ENCODE results near the gene PCK1. TPM values are rescaled to one million over a fixed set of nuclear protein-coding genes. Genes with fewer than 3 reads are reported as not detected.

Gene PCK1
- total and polyA plus RNA-seq, 2 of the 13 experiments (the other 11 are each of a cell fraction or from before 2014, with no cell fraction given) = 6.5 to 12.6 TPM

DNA sequence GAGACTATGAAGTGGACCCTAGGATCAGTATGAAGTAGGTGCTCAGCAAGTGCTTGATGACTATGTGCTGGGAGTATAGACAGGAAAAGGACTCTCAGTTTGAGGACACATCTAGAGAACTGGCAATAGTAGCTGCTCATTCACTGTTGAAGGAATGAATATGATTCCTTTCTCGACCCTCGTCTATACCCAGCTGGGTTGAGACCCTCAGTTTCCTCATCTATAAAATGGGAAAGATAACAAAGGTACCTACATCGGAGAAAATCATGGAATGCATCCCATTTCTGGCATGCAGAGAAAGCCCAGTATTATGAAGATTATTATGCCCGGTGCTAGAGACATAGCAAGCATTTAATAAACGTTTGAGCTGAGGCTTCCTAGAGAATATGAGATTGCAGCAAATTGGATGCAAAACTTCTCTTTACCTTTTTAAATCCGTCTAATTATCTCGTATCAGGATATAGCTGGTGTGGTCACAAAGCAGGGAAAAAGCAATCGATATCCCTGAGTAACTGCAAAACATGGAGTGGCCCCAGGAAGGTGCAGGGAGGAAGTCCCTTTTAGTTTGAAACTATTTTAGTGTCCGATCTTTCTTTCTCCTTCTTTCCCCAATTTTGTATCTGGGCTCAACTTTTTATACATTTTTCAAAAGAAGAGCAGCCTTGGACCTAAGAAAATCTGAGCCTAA is 2.8 kb upstream of the PCK1 start:
- Histone ChIP-seq H3K9me3 (ENCODE audit: low read length) (no peaks in the 10 kb centered on the region), H3K4me1 (ENCODE audit: insufficient read depth, low read length) (peaks cover 89% of the 10 kb centered on the region), H3K27me3 (ENCODE audit: control insufficient read depth in 1 of 2, insufficient read depth in 2 of 2, low read length in 2 of 2) (peaks cover 7 to 25% of the 10 kb centered on the region in 2 experiments), H3K79me2 (ENCODE audit: insufficient read depth, low read length) (peaks cover 10% of the 10 kb centered on the region), H3K4me2 (ENCODE audit: low read depth, low read length) (peak overlapping the region; percentile 77), H3K36me3 (replicated peaks in 1 of 2; ENCODE audit: control insufficient read depth in 1 of 2, insufficient read depth in 2 of 2, low read length in 2 of 2) (peaks cover 0 to 7% of the 10 kb centered on the region in 2 experiments; a peak in 2 of 5 replicates), H2AFZ (ENCODE audit: low read length) (no peak overlapping the region), H4K20me1 (ENCODE audit: insufficient read depth, low read length) (no peaks in the 10 kb centered on the region; the same call in 1 of the 2 replicates), H3K27ac (ENCODE audit: extremely low read length, insufficient read depth, low read length) (peak overlapping the region; percentile 80), H3K4me3 (replicated peaks in 1 of 3; ENCODE audit: insufficient read depth in 1 of 3, low read depth in 2 of 3, low read length in 3 of 3) (peak overlapping the region in 2 of 3 experiments; percentile 19 to 57; a peak in 4 of 6 replicates), H3K9ac (ENCODE audit: insufficient read depth, low read depth, low read length) (peak overlapping the region; percentile 61; the same call in 1 of the 2 replicates)
- peak; percentile 55 for FAIRE-seq
- POLR2A ChIA-PET = interaction anchor here (0.9 to 5.6 kb wide), 9 partner anchors 10 to 34 kb away, joined by 3 to 96 read pairs (median 10); no protein-coding TSS in a partner anchor
- in situ Hi-C loops (cut with HindIII; ENCODE audit: extremely low pct_ligation_motif_present, low pct_unique_long_range_greater_than_20kb) = no loop called here
- ATAC-seq = no peak
- DNase-seq (ENCODE audit: low spot score) = no peak
- intact Hi-C loops (cut with micrococcal nuclease; ENCODE audit: unreplicated experiment) = loop anchor here (5.0 kb wide), 1 partner anchor 34 kb away; no protein-coding TSS in a partner anchor
- TSS peak; percentile 63 for BruUV-seq (replicated peaks)
- CTCF ChIA-PET (ENCODE audit: low intra/inter-chr PET ratio, low total read pairs) = no interaction called here
- 13% methylated on average over 9 of the region's 9 CpGs for WGBS (ENCODE audit: low lambda C conversion rate)
- no peak for TF ChIP-seq RFX1 (IDR thresholded peaks at IDR 0.05)
- TF ChIP-seq, protein P1, sequence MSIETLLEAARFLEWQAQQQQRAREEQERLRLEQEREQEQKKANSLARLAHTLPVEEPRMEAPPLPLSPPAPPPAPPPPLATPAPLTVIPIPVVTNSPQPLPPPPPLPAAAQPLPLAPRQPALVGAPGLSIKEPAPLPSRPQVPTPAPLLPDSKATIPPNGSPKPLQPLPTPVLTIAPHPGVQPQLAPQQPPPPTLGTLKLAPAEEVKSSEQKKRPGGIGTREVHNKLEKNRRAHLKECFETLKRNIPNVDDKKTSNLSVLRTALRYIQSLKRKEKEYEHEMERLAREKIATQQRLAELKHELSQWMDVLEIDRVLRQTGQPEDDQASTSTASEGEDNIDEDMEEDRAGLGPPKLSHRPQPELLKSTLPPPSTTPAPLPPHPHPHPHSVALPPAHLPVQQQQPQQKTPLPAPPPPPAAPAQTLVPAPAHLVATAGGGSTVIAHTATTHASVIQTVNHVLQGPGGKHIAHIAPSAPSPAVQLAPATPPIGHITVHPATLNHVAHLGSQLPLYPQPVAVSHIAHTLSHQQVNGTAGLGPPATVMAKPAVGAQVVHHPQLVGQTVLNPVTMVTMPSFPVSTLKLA (IDR thresholded peaks at IDR 0.05) = no peak
- peak; percentile 25; the same call in 1 of the 2 replicates for TF ChIP-seq FOXK1 (CRISPR knock-in tag; IDR thresholded peaks at IDR 0.05; ENCODE audit: borderline replicate concordance, low read depth)
- no peak for TF ChIP-seq ZNF317 (CRISPR knock-in tag; IDR thresholded peaks at IDR 0.05)
- TF ChIP-seq ZNF160 (CRISPR knock-in tag; IDR thresholded peaks at IDR 0.05) = 0 out of 2 replicates have a peak, but pooled peaks have one; percentile 23
- TF ChIP-seq, protein P2, sequence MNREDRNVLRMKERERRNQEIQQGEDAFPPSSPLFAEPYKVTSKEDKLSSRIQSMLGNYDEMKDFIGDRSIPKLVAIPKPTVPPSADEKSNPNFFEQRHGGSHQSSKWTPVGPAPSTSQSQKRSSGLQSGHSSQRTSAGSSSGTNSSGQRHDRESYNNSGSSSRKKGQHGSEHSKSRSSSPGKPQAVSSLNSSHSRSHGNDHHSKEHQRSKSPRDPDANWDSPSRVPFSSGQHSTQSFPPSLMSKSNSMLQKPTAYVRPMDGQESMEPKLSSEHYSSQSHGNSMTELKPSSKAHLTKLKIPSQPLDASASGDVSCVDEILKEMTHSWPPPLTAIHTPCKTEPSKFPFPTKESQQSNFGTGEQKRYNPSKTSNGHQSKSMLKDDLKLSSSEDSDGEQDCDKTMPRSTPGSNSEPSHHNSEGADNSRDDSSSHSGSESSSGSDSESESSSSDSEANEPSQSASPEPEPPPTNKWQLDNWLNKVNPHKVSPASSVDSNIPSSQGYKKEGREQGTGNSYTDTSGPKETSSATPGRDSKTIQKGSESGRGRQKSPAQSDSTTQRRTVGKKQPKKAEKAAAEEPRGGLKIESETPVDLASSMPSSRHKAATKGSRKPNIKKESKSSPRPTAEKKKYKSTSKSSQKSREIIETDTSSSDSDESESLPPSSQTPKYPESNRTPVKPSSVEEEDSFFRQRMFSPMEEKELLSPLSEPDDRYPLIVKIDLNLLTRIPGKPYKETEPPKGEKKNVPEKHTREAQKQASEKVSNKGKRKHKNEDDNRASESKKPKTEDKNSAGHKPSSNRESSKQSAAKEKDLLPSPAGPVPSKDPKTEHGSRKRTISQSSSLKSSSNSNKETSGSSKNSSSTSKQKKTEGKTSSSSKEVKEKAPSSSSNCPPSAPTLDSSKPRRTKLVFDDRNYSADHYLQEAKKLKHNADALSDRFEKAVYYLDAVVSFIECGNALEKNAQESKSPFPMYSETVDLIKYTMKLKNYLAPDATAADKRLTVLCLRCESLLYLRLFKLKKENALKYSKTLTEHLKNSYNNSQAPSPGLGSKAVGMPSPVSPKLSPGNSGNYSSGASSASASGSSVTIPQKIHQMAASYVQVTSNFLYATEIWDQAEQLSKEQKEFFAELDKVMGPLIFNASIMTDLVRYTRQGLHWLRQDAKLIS (CRISPR knock-in tag; IDR thresholded peaks at IDR 0.05) = no peak
- TF ChIP-seq SMAD9 (CRISPR knock-in tag; IDR thresholded peaks at IDR 0.05) = no peak
- TF ChIP-seq, protein P3, sequence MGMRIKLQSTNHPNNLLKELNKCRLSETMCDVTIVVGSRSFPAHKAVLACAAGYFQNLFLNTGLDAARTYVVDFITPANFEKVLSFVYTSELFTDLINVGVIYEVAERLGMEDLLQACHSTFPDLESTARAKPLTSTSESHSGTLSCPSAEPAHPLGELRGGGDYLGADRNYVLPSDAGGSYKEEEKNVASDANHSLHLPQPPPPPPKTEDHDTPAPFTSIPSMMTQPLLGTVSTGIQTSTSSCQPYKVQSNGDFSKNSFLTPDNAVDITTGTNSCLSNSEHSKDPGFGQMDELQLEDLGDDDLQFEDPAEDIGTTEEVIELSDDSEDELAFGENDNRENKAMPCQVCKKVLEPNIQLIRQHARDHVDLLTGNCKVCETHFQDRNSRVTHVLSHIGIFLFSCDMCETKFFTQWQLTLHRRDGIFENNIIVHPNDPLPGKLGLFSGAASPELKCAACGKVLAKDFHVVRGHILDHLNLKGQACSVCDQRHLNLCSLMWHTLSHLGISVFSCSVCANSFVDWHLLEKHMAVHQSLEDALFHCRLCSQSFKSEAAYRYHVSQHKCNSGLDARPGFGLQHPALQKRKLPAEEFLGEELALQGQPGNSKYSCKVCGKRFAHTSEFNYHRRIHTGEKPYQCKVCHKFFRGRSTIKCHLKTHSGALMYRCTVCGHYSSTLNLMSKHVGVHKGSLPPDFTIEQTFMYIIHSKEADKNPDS (CRISPR knock-in tag; IDR thresholded peaks at IDR 0.05) = no peak
- no peak for TF ChIP-seq PRPF4 (IDR thresholded peaks at IDR 0.05; ENCODE audit: low read depth, low read length, poor library complexity, severe bottlenecking)
- TF ChIP-seq, protein P4, sequence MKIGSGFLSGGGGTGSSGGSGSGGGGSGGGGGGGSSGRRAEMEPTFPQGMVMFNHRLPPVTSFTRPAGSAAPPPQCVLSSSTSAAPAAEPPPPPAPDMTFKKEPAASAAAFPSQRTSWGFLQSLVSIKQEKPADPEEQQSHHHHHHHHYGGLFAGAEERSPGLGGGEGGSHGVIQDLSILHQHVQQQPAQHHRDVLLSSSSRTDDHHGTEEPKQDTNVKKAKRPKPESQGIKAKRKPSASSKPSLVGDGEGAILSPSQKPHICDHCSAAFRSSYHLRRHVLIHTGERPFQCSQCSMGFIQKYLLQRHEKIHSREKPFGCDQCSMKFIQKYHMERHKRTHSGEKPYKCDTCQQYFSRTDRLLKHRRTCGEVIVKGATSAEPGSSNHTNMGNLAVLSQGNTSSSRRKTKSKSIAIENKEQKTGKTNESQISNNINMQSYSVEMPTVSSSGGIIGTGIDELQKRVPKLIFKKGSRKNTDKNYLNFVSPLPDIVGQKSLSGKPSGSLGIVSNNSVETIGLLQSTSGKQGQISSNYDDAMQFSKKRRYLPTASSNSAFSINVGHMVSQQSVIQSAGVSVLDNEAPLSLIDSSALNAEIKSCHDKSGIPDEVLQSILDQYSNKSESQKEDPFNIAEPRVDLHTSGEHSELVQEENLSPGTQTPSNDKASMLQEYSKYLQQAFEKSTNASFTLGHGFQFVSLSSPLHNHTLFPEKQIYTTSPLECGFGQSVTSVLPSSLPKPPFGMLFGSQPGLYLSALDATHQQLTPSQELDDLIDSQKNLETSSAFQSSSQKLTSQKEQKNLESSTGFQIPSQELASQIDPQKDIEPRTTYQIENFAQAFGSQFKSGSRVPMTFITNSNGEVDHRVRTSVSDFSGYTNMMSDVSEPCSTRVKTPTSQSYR (CRISPR knock-in tag; IDR thresholded peaks at IDR 0.05; ENCODE audit: borderline replicate concordance) = no peak
- TF ChIP-seq RELA (CRISPR knock-in tag; IDR thresholded peaks at IDR 0.05) = no peak
